ENCODE measurements around the gene OSBPL8.

DNA sequence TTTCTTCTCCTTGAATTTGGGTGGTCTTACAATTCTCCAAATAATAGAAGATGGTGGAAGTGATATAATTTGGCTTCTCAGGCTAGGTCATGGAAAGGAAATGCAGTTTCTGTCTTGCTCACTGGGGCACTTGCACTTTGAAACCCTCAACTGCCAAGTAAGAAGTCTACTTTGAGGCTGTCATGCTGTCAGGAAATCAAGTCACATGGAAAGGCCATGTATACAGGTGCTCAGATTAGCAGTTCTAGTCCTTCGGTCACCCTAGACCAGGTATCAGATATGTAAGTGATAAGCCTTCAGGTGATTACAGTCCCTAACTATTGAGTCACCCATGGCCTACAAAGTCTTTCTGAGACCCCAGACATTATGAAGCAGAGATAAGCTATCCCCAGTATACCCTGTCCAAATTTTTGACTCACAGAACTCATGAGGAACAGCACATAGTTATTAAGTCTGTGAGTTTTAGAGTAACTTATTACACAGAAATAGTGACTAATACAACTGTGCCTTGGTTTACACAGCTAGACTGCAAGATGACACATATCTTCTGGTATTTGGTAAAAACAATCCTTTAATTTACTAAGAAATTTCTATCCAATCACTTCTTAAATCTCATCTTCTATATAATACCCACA is 185.1 kb downstream of the OSBPL8 start:
- TF ChIP-seq, protein P1, sequence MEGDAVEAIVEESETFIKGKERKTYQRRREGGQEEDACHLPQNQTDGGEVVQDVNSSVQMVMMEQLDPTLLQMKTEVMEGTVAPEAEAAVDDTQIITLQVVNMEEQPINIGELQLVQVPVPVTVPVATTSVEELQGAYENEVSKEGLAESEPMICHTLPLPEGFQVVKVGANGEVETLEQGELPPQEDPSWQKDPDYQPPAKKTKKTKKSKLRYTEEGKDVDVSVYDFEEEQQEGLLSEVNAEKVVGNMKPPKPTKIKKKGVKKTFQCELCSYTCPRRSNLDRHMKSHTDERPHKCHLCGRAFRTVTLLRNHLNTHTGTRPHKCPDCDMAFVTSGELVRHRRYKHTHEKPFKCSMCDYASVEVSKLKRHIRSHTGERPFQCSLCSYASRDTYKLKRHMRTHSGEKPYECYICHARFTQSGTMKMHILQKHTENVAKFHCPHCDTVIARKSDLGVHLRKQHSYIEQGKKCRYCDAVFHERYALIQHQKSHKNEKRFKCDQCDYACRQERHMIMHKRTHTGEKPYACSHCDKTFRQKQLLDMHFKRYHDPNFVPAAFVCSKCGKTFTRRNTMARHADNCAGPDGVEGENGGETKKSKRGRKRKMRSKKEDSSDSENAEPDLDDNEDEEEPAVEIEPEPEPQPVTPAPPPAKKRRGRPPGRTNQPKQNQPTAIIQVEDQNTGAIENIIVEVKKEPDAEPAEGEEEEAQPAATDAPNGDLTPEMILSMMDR (IDR thresholded peaks at IDR 0.05) = no peak
- TF ChIP-seq POLR2AphosphoS5 (IDR thresholded peaks at IDR 0.05) (no peak), POLR2A (IDR thresholded peaks at IDR 0.05) (no peak), EP300 (IDR thresholded peaks at IDR 0.05; ENCODE audit: low read depth) (no peak)

All from transverse colon (tissue), 4 donors.